ENCODE results near the gene MICU1.
"Not testable (repeated sequence)": the region's sequence is repeated elsewhere in the genome, so short reads cannot be mapped to it uniquely, and the experiment has no call there.

GRCh38 chr10:72674174-72674573 is 48.3 kb upstream of the MICU1 start:
- TF ChIP-seq POLR2AphosphoS5 (IDR thresholded peaks at IDR 0.05; ENCODE audit: insufficient read depth, low read depth, low read length); CTCF (IDR thresholded peaks at IDR 0.05; ENCODE audit: extremely low read depth in 1 of 2, insufficient read depth in 1 of 2, low read depth in 1 of 2, low read length in 2 of 2); POLR2A (IDR thresholded peaks at IDR 0.05; ENCODE audit: low read depth, low read length); JUN (IDR thresholded peaks at IDR 0.05; ENCODE audit: borderline replicate concordance, insufficient read depth, insufficient read length, low read depth); EZH2 (IDR thresholded peaks at IDR 0.05; ENCODE audit: borderline replicate concordance, low read depth, low read length, severe bottlenecking): not testable (repeated sequence)

Measured in endothelial cell of umbilical vein (primary cell).